GM23338 (cell line): ENCODE results near the gene EID1. TPM values are rescaled to one million over a fixed set of nuclear protein-coding genes. Genes with fewer than 3 reads are reported as not detected.

ENCODE experiments used
- ATAC-seq: fragments of 200-7000 bp; cut with Tn5 transposase; 3 replicates; pipeline ENCODE4 v1.9.1; 2020
- DNase-seq: peaks from one replicate; pipeline ENCODE4 v3.0.0-alpha.2; 2015; ENCODE audit warnings: low spot score
- H2AFZ ChIP-seq: fragments of 200-600 bp; sonication (generic); 2 replicates; pipeline ENCODE4 v1.8.0; 2016; ENCODE audit warnings: antibody characterized with exemption, mild to moderate bottlenecking, moderate library complexity
- H3F3A ChIP-seq: fragments of 200-600 bp; sonication (generic); replicated peaks from 2 replicates; pipeline ENCODE4 v1.8.0; 2017; ENCODE audit warnings: antibody characterized with exemption, mixed run types, low read depth
- H3K27ac ChIP-seq: fragments of 200-600 bp; sonication (generic); 2 replicates; pipeline ENCODE4 v1.6.1; 2016; ENCODE audit warnings: low read depth
- H3K27me3 ChIP-seq: fragments of 200-600 bp; sonication (generic); 2 replicates; pipeline ENCODE4 v1.8.0; 2016; ENCODE audit warnings: mild to moderate bottlenecking, mixed run types, moderate library complexity; ENCODE audit not compliant: insufficient read depth
- H3K36me3 ChIP-seq: fragments of 200-600 bp; sonication (generic); 2 replicates; pipeline ENCODE4 v1.8.0; 2016; ENCODE audit warnings: mild to moderate bottlenecking; ENCODE audit not compliant: insufficient read depth
- H3K4me1 ChIP-seq: fragments of 200-600 bp; sonication (generic); 2 replicates; pipeline ENCODE4 v1.8.0; 2016; ENCODE audit warnings: mild to moderate bottlenecking, moderate library complexity; ENCODE audit not compliant: insufficient read depth
- H3K4me2 ChIP-seq: fragments of 200-600 bp; sonication (generic); 2 replicates; pipeline ENCODE4 v1.7.1; 2017; ENCODE audit warnings: mixed run types
- H3K4me3 ChIP-seq: fragments of 200-600 bp; sonication (generic); 2 replicates; pipeline ENCODE4 v1.6.1; 2016; ENCODE audit warnings: mixed run types
- H3K79me2 ChIP-seq: fragments of 200-600 bp; sonication (generic); replicated peaks from 2 replicates; pipeline ENCODE4 v1.8.0; 2017; ENCODE audit warnings: mild to moderate bottlenecking; ENCODE audit not compliant: insufficient read depth
- H3K9me2 ChIP-seq: fragments of 200-600 bp; sonication (generic); 2 replicates; pipeline ENCODE4 v1.8.0; 2017; ENCODE audit not compliant: insufficient read depth
- H4K20me1 ChIP-seq: fragments of 200-600 bp; sonication (generic); replicated peaks from 2 replicates; pipeline ENCODE4 v1.8.0; 2017; ENCODE audit warnings: mild to moderate bottlenecking; ENCODE audit not compliant: insufficient read depth
- H3K27ac Mint-ChIP-seq: 2 replicates; pipeline ENCODE4 v1.8.0; 2020; ENCODE audit warnings: inconsistent platforms, mild to moderate bottlenecking, moderate library complexity, mixed read lengths
- H3K27me3 Mint-ChIP-seq: 3 replicates; pipeline ENCODE4 v1.8.0; 2022; ENCODE audit warnings: low read depth, mild to moderate bottlenecking, moderate library complexity, mixed read lengths, inconsistent platforms; ENCODE audit not compliant: insufficient read depth, poor library complexity
- H3K36me3 Mint-ChIP-seq: 3 replicates; pipeline ENCODE4 v1.8.0; 2021; ENCODE audit warnings: low read depth, mild to moderate bottlenecking, inconsistent platforms, moderate library complexity, mixed read lengths
- H3K4me1 Mint-ChIP-seq: 3 replicates; pipeline ENCODE4 v1.8.0; 2020; ENCODE audit warnings: mild to moderate bottlenecking, inconsistent platforms, mixed read lengths
- H3K4me3 Mint-ChIP-seq: 3 replicates; pipeline ENCODE4 v1.8.0; 2021; ENCODE audit warnings: moderate library complexity, mild to moderate bottlenecking, inconsistent platforms, mixed read lengths
- H3K9me3 Mint-ChIP-seq: 3 replicates; pipeline ENCODE4 v1.8.0; 2020; ENCODE audit warnings: moderate library complexity, mild to moderate bottlenecking, inconsistent platforms, mixed read lengths
- CTCF ChIP-seq, 2 experiments: fragments of 200-600 bp in 1 of 2; sonication (generic) in 1 of 2; conservative IDR thresholded peaks; 2 replicates each; pipeline versions ENCODE4 v1.5.1 to v1.6.1; 2016 to 2017; ENCODE audit warnings: antibody characterized with exemption in 2 of 2, low read depth in 2 of 2, mild to moderate bottlenecking in 2 of 2, moderate library complexity in 1 of 2
- ETS1 ChIP-seq: IDR thresholded peaks from 2 replicates; pipeline ENCODE4 v1.6.1; 2016; ENCODE audit warnings: antibody characterized with exemption
- EZH2 ChIP-seq: fragments of 200-600 bp; sonication (generic); IDR thresholded peaks from one replicate; pipeline ENCODE4 v1.8.0; 2017; ENCODE audit warnings: antibody characterized with exemption, mild to moderate bottlenecking, low read depth; ENCODE audit not compliant: unreplicated experiment
- EZH2phosphoT487 ChIP-seq: fragments of 200-600 bp; sonication (generic); IDR thresholded peaks from one replicate; pipeline ENCODE4 v1.8.1; 2018; ENCODE audit warnings: antibody characterized with exemption; ENCODE audit not compliant: unreplicated experiment
- JUNB ChIP-seq: IDR thresholded peaks from one replicate; pipeline ENCODE4 v1.6.1; 2016; ENCODE audit warnings: antibody characterized with exemption; ENCODE audit not compliant: unreplicated experiment
- NANOG ChIP-seq: IDR thresholded peaks from 2 replicates; pipeline ENCODE4 v1.6.1; 2016; ENCODE audit warnings: antibody characterized with exemption, borderline replicate concordance
- POLR2AphosphoS5 ChIP-seq: IDR thresholded peaks from 2 replicates; pipeline ENCODE4 v1.6.1; 2016; ENCODE audit warnings: antibody characterized with exemption, low read depth
- STAT1 ChIP-seq: IDR thresholded peaks from one replicate; pipeline ENCODE4 v1.6.1; 2016; ENCODE audit warnings: antibody characterized with exemption; ENCODE audit not compliant: unreplicated experiment
- ZNF462 ChIP-seq: fragments of 250-450 bp; sonication (Bioruptor Pico); IDR thresholded peaks from 2 replicates; pipeline ENCODE4 v1.5.0; 2020; ENCODE audit warnings: mild to moderate bottlenecking, moderate library complexity
- polyA plus RNA-seq: library from polyadenylated mRNA; unstranded; fragments of >200 nt; fragmentation: Nextera tagmentation; extraction: Ambion mirVana; gene quantifications from 2 replicates; pipeline ENCODE4 v1.2.1, GENCODE V29; 2016
- total RNA-seq: library from RNA; depleted of rRNA; stranded (reverse); fragments of >200 nt; shearing (Covaris generic); gene quantifications from 2 replicates; pipeline ENCODE4 v1.2.3, GENCODE V29; 2014

The EID1 gene
- total and polyA plus RNA-seq, 2 experiments from 2014 or later = 113 to 324 TPM

GRCh38 chr15:48924528-48925393 is 46.8 kb downstream of the EID1 start:
- H3K9me3 Mint-ChIP-seq = no peaks in the 10 kb centered on the region
- Histone ChIP-seq H3K27me3 (no peaks in the 10 kb centered on the region), H4K20me1 (no peaks in the 10 kb centered on the region), H3K79me2 (no peaks in the 10 kb centered on the region), H2AFZ (no peak overlapping the region), H3K36me3 (no peaks in the 10 kb centered on the region), H3K4me3 (no peak overlapping the region), H3K9me2 (0 out of 2 replicates have a peak, but pooled peaks cover under 1% of the 10 kb centered on the region), H3K4me2 (no peak overlapping the region), H3K4me1 (no peaks in the 10 kb centered on the region), H3K27ac (no peak overlapping the region), H3F3A (no peaks in the 10 kb centered on the region)
- H3K4me3 Mint-ChIP-seq = no peak overlapping the region
- H3K27ac Mint-ChIP-seq = no peak overlapping the region
- DNase-seq (no peak), ATAC-seq (no peak)
- H3K36me3 Mint-ChIP-seq = no peaks in the 10 kb centered on the region
- peaks cover 4% of the 10 kb centered on the region for H3K27me3 Mint-ChIP-seq
- no peak for TF ChIP-seq NANOG
- H3K4me1 Mint-ChIP-seq = no peaks in the 10 kb centered on the region

GRCh38 chr15:48925714-48926223 is 47.8 kb downstream of the EID1 start:
- Histone ChIP-seq H3K36me3 (no peaks in the 10 kb centered on the region), H3K4me2 (no peak overlapping the region), H3F3A (no peaks in the 10 kb centered on the region), H2AFZ (no peak overlapping the region), H3K4me3 (no peak overlapping the region), H3K27ac (no peak overlapping the region), H3K27me3 (no peaks in the 10 kb centered on the region), H3K4me1 (no peaks in the 10 kb centered on the region), H4K20me1 (no peaks in the 10 kb centered on the region), H3K79me2 (no peaks in the 10 kb centered on the region), H3K9me2 (no peaks in the 10 kb centered on the region)
- peaks cover 4% of the 10 kb centered on the region for H3K27me3 Mint-ChIP-seq
- ATAC-seq (no peak), DNase-seq (no peak)
- no peak overlapping the region for H3K4me3 Mint-ChIP-seq
- no peaks in the 10 kb centered on the region for H3K9me3 Mint-ChIP-seq
- TF ChIP-seq JUNB (no peak), CTCF (conservative IDR thresholded peaks at IDR 0.05; ENCODE audit: low read depth in 2 of 2) (no peak), ZNF462 (no peak), EZH2 (no peak), EZH2phosphoT487 (no peak), ETS1 (no peak), STAT1 (no peak), POLR2AphosphoS5 (no peak)
- no peak overlapping the region for H3K27ac Mint-ChIP-seq
- H3K4me1 Mint-ChIP-seq = no peaks in the 10 kb centered on the region
- no peaks in the 10 kb centered on the region for H3K36me3 Mint-ChIP-seq
